H9 (cell line): ENCODE measurements around the gene SBK2. TPM values are rescaled to one million over a fixed set of nuclear protein-coding genes. Genes with fewer than 3 reads are reported as not detected.

ENCODE experiments used
- DNase-seq: peaks from one replicate; pipeline ENCODE4 v3.0.0-alpha.2; 2017
- H2AFZ ChIP-seq: one replicate; pipeline ENCODE4 v1.6.1; 2013; ENCODE audit warnings: mild to moderate bottlenecking, low read length, control low read depth, moderate library complexity
- H2AK5ac ChIP-seq: 2 replicates; pipeline ENCODE4 v1.6.1; 2013; ENCODE audit warnings: low read length, control low read depth, mixed read lengths; ENCODE audit not compliant: insufficient read length
- H2BK120ac ChIP-seq: one replicate; pipeline ENCODE4 v1.6.1; 2013; ENCODE audit warnings: low read depth, mild to moderate bottlenecking, low read length, control low read depth, inconsistent platforms; ENCODE audit not compliant: poor library complexity, severe bottlenecking
- H2BK12ac ChIP-seq: 2 replicates; pipeline ENCODE4 v1.6.1; 2013; ENCODE audit warnings: low read length, control low read depth, mixed read lengths, low read depth; ENCODE audit not compliant: insufficient read length
- H2BK15ac ChIP-seq: 2 replicates; pipeline ENCODE4 v1.6.1; 2013; ENCODE audit warnings: low read depth, low read length, control low read depth
- H2BK20ac ChIP-seq: one replicate; pipeline ENCODE4 v1.6.1; 2013; ENCODE audit warnings: low read depth, mild to moderate bottlenecking, low read length, control low read depth, inconsistent platforms; ENCODE audit not compliant: poor library complexity, severe bottlenecking
- H2BK5ac ChIP-seq: 2 replicates; pipeline ENCODE4 v1.6.1; 2013; ENCODE audit warnings: low read length, control low read depth, mixed read lengths; ENCODE audit not compliant: insufficient read length
- H3K14ac ChIP-seq: 2 replicates; pipeline ENCODE4 v1.6.1; 2013; ENCODE audit warnings: low read length, control low read depth; ENCODE audit not compliant: insufficient read depth
- H3K18ac ChIP-seq: 2 replicates; pipeline ENCODE4 v1.6.1; 2013; ENCODE audit warnings: low read depth, mild to moderate bottlenecking, mixed read lengths, low read length, control low read depth; ENCODE audit not compliant: insufficient read length
- H3K23ac ChIP-seq: 2 replicates; pipeline ENCODE4 v1.6.1; 2013; ENCODE audit warnings: low read length, control low read depth, mixed read lengths, low read depth; ENCODE audit not compliant: insufficient read length
- H3K23me2 ChIP-seq: 2 replicates; pipeline ENCODE4 v1.6.1; 2013; ENCODE audit warnings: low read depth, mild to moderate bottlenecking, mixed read lengths, low read length, control low read depth; ENCODE audit not compliant: insufficient read length, poor library complexity, severe bottlenecking
- H3K27ac ChIP-seq: 2 replicates; pipeline ENCODE4 v1.5.1; 2013; ENCODE audit warnings: low read length, control low read depth, mixed read lengths, low read depth; ENCODE audit not compliant: insufficient read length
- H3K27me3 ChIP-seq: 2 replicates; pipeline ENCODE4 v1.6.1; 2013; ENCODE audit warnings: low read length, control low read depth, inconsistent platforms; ENCODE audit not compliant: insufficient read depth
- H3K4ac ChIP-seq: 2 replicates; pipeline ENCODE4 v1.6.1; 2013; ENCODE audit warnings: low read depth, mild to moderate bottlenecking, control low read depth, inconsistent platforms, low read length, moderate library complexity
- H3K4me1 ChIP-seq: 2 replicates; pipeline ENCODE4 v1.6.1; 2013; ENCODE audit warnings: low read length, control low read depth, inconsistent platforms; ENCODE audit not compliant: insufficient read depth
- H3K4me2 ChIP-seq: 2 replicates; pipeline ENCODE4 v1.6.1; 2013; ENCODE audit warnings: low read length, control low read depth, mixed read lengths; ENCODE audit not compliant: insufficient read length, insufficient read depth
- H3K56ac ChIP-seq: 2 replicates; pipeline ENCODE4 v1.6.1; 2013; ENCODE audit warnings: low read depth, mild to moderate bottlenecking, mixed read lengths, low read length, control low read depth; ENCODE audit not compliant: insufficient read length
- H3K79me1 ChIP-seq: 2 replicates; pipeline ENCODE4 v1.6.1; 2013; ENCODE audit warnings: low read depth, mild to moderate bottlenecking, moderate library complexity, low read length, control low read depth, inconsistent platforms; ENCODE audit not compliant: insufficient read depth, poor library complexity, severe bottlenecking
- H3K79me2 ChIP-seq: 2 replicates; pipeline ENCODE4 v1.6.1; 2013; ENCODE audit warnings: low read length, control low read depth, inconsistent platforms; ENCODE audit not compliant: insufficient read depth
- H3K9ac ChIP-seq: 2 replicates; pipeline ENCODE4 v1.6.1; 2013; ENCODE audit warnings: low read length, control low read depth, mixed read lengths; ENCODE audit not compliant: insufficient read length; ENCODE audit errors: extremely low read depth
- H3K9me3 ChIP-seq: one replicate; pipeline ENCODE4 v1.6.1; 2013; ENCODE audit warnings: low read depth, low read length, inconsistent platforms; ENCODE audit not compliant: control insufficient read depth
- H3T11ph ChIP-seq: one replicate; pipeline ENCODE4 v1.6.1; 2013; ENCODE audit warnings: mild to moderate bottlenecking, low read length, control low read depth, inconsistent platforms
- H4K20me1 ChIP-seq: one replicate; pipeline ENCODE4 v1.6.1; 2013; ENCODE audit not compliant: control insufficient read depth, insufficient read length, insufficient read depth
- H4K5ac ChIP-seq: 2 replicates; pipeline ENCODE4 v1.6.1; 2013; ENCODE audit warnings: low read depth, mild to moderate bottlenecking, mixed read lengths, low read length, control low read depth; ENCODE audit not compliant: insufficient read length
- H4K8ac ChIP-seq: replicated peaks from 2 replicates; pipeline ENCODE4 v1.6.1; 2013; ENCODE audit warnings: low read length, control low read depth, mixed read lengths, low read depth; ENCODE audit not compliant: insufficient read length
- H4K91ac ChIP-seq: 2 replicates; pipeline ENCODE4 v1.6.1; 2013; ENCODE audit warnings: low read depth, mild to moderate bottlenecking, moderate library complexity, mixed read lengths, low read length, control low read depth; ENCODE audit not compliant: insufficient read length
- H3K27ac Mint-ChIP-seq, 3 experiments: 2 replicates in 2 of 3; 3 replicates in 1 of 3; pipeline ENCODE4 v1.8.0; 2020 to 2021; ENCODE audit warnings: mixed read lengths in 3 of 3, mild to moderate bottlenecking in 1 of 3, moderate library complexity in 1 of 3
- H3K27me3 Mint-ChIP-seq: 2 replicates; pipeline ENCODE4 v1.8.0; 2021; ENCODE audit warnings: low read depth, mild to moderate bottlenecking, moderate library complexity, mixed read lengths
- H3K36me3 Mint-ChIP-seq, 3 experiments: 2 replicates in 2 of 3; 3 replicates in 1 of 3; pipeline ENCODE4 v1.8.0; 2020 to 2021; ENCODE audit warnings: low read depth in 3 of 3, mixed read lengths in 3 of 3; ENCODE audit not compliant: insufficient read depth in 1 of 3
- H3K4me1 Mint-ChIP-seq, 2 experiments: 2 replicates each; pipeline ENCODE4 v1.8.0; 2020; ENCODE audit warnings: mixed read lengths in 2 of 2
- H3K4me3 Mint-ChIP-seq, 2 experiments: 2 replicates in 1 of 2; 3 replicates in 1 of 2; pipeline ENCODE4 v1.8.0; 2020 to 2021; ENCODE audit warnings: mild to moderate bottlenecking in 2 of 2, mixed read lengths in 2 of 2, moderate library complexity in 1 of 2
- H3K9me3 Mint-ChIP-seq, 2 experiments: 2 replicates in 1 of 2; 3 replicates in 1 of 2; pipeline ENCODE4 v1.8.0; 2020; ENCODE audit warnings: mild to moderate bottlenecking in 2 of 2, mixed read lengths in 2 of 2, moderate library complexity in 1 of 2
- whole genome bisulfite sequencing: extraction: QIAGEN DNeasy Blood & Tissue Kit; methylation state at CpG from one replicate; pipeline ENCODE4 v1.1.7; 2013; ENCODE audit warnings: missing lambda C conversion rate, low lambda C conversion rate, mixed read lengths; ENCODE audit not compliant: insufficient read length; ENCODE audit errors: extremely low coverage; 5-methylcytosine and 5-hydroxymethylcytosine counted together
- total RNA-seq: library from RNA; stranded (reverse); gene quantifications from 2 replicates; pipeline ENCODE4 v1.2.1, GENCODE V29; 2021
- TF ChIP-seq, protein P1 (sequence below): fragments of 200-600 bp; sonication (generic); conservative IDR thresholded peaks from 3 replicates; pipeline ENCODE4 v1.8.0; 2021; ENCODE audit warnings: antibody characterized with exemption, mild to moderate bottlenecking

SBK2 gene
- total RNA-seq, 1 experiment from 2014 or later = 2.8 TPM

DNA sequence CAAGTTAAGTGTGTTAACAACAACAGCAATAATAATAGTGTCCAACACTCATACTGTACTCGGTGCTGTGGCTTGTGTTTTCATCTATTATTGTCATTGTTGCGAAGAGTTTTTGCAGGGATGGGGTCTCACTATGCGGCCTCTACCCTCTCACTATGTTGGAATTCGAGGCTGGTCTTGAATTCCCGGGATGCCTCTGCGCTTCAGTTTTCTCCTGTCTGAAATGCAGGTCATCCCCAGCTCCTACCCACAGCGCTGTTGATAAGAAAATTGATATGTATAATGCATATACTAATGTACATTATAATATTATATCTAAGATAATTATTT lies 13.4 kb upstream of the SBK2 start:
- Histone ChIP-seq H4K8ac (no peak overlapping the region), H3K18ac (peak overlapping the region; percentile 41), H3K79me2 (no peaks in the 10 kb centered on the region), H3K9ac (no peak overlapping the region), H3K27ac (no peak overlapping the region), H2BK15ac (no peak overlapping the region), H3K4me1 (peaks cover 8% of the 10 kb centered on the region; the same call in 1 of the 2 replicates), H3K9me3 (no peaks in the 10 kb centered on the region), H2AFZ (no peak overlapping the region), H4K20me1 (no peaks in the 10 kb centered on the region), H3K23me2 (peaks cover 7% of the 10 kb centered on the region), H3K56ac (no peak overlapping the region), H3K23ac (no peak overlapping the region), H3K27me3 (no peaks in the 10 kb centered on the region), H3K4me2 (peak overlapping the region; percentile 41), H2BK120ac (no peak overlapping the region), H4K91ac (no peak overlapping the region), H2BK20ac (no peak overlapping the region), H2BK5ac (no peak overlapping the region), H4K5ac (no peak overlapping the region), H3K14ac (0 out of 2 replicates have a peak overlapping the region, but pooled peaks have one; percentile 27), H3K4ac (no peak overlapping the region), H3T11ph (no peak overlapping the region), H2AK5ac (no peak overlapping the region), H3K79me1 (no peaks in the 10 kb centered on the region), H2BK12ac (no peak overlapping the region)
- Mint-ChIP-seq H3K4me1 (peaks cover 46 to 72% of the 10 kb centered on the region in 2 experiments), H3K36me3 (no peaks in the 10 kb centered on the region), H3K27ac (peak overlapping the region in 2 of 3 experiments; percentile 44 to 80; a peak in 2 of 7 replicates), H3K27me3 (peaks cover 4% of the 10 kb centered on the region), H3K4me3 (peak overlapping the region; percentile 63 to 82), H3K9me3 (no peaks in the 10 kb centered on the region; a peak in 1 of 5 replicates)
- WGBS = no CpG with 5 or more reads among the region's 7 CpGs
- TF ChIP-seq, protein P1, sequence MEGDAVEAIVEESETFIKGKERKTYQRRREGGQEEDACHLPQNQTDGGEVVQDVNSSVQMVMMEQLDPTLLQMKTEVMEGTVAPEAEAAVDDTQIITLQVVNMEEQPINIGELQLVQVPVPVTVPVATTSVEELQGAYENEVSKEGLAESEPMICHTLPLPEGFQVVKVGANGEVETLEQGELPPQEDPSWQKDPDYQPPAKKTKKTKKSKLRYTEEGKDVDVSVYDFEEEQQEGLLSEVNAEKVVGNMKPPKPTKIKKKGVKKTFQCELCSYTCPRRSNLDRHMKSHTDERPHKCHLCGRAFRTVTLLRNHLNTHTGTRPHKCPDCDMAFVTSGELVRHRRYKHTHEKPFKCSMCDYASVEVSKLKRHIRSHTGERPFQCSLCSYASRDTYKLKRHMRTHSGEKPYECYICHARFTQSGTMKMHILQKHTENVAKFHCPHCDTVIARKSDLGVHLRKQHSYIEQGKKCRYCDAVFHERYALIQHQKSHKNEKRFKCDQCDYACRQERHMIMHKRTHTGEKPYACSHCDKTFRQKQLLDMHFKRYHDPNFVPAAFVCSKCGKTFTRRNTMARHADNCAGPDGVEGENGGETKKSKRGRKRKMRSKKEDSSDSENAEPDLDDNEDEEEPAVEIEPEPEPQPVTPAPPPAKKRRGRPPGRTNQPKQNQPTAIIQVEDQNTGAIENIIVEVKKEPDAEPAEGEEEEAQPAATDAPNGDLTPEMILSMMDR = no peak; the same call in 2 of the 3 replicates
- DNase-seq = no peak
